ENCODE measurements around the gene LITAF.
A peak's percentile ranks its signal among the peaks of the same experiment; 100 is the strongest.

LITAF gene

DNA sequence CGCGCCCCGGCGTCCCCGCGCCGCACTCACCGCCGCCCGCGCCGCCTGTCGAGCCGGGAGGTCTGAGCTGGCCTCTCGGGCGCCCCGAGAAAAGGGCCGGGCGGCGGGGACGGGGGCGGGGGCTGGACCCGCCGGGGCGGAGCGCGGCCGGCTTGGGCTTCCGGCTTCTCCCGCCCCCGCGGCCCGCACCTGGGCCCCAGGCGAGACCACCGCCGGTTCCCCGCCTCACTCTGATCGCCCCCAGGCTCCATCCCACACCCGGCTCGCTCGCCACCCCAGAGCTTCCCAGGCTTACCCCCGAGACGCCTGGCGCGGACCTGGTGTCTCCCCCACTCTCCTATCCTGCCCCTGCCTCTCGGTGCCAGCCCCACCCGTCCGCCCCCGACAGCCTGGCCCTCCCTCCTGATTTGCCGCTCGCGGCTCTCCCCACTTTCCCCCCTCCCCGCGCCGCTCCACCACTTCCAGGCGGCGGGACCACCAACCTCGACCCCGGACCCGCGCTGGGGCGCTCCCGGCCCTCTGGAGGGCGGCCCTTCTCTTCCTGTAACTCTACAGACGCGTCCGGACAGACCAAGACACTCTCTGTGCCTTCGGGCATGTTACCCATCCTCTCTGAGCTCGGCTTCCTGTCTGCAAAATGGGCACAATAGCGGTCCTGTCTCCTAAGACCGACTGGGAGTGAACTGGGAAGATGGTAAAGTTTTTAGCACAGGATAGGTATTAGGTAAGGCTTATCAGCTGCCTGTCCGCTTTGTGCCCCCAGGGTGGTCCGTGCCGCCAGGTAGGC, at the start of gene LITAF:
Gene LITAF, minus strand, starts transcription at position 64 of the 787 bp plus-strand sequence. CDS start 30,189 bp downstream, outside the sequence.
- DNase-seq (ENCODE audit: low read depth in 2 of 2): peak in 1 of 2 donors; percentile 34

DNA sequence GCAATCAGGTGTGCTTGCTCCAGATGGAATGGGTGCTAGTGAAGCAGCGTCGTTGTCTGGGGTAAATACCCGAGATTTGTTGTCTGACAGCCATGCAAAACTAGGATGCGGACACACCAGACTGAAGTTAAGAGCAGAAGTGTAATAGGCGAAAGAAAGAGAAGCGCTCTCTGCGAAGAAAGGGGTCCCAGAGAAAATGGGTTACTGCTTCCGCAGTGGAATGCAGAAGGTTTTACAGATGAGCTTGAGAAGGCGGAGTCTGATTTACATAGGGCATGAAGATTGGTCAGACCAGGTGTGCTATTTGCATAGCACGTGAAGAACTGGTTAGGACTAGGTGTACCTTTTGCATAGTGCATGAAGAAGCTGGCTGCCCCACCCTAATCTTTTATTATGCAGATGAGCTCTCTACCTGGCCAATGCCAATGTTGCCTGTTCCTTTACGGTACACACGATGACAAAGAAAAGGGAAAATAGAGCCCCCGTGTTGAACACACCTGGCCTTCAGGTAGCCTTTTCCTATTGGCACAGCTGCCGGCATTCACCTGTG, 49.5 kb upstream of the LITAF start:
- no peak for DNase-seq (ENCODE audit: low read depth in 2 of 2)

DNA sequence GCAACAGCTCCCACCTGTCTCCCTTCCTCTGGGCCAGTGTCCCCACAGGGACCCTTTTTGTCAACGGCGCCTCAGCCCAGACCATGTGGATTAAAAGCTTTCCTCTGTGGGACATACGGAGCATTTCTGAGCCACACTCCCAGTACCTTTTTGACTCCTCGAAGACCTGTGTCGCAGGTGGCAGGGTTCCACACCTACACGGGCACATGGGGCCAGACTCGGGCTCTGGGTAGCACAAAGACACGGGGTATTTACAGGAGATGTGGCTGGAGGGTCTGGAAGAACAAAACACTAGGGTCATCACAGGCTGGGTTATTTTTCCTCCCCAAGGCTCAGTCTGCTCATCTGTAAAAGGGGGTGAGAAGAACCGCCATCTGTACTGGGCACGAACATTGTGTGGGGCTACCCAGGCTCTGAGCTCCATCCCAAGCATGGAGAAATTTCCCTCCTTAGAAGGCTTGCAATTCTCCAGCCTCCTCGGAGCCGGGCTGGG, 49.0 kb upstream of the LITAF start:
- DNase-seq (ENCODE audit: low read depth in 2 of 2): no peak

- no peak for DNase-seq (ENCODE audit: low read depth in 2 of 2)
Observed at GRCh38 chr16:11635113-11635652, 48.5 kb upstream of the LITAF start.

DNA sequence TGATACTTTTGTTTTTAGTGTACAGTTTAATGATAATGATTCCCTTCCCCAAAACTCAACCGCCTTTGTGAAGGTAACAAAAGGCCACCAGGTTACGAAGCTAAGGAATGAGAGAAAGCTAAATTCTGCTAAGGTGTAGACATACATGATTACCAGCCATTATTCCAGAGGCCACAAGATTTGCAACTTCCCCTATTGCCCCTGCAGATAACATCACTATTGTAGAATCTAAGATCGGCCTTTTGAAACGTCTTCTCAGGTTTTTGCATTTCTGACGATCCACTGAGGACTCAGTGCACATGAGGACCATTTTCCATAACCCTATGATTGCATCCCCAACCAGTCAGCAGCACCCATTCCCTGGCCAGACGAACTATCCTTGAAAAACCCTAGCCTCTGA, 47.6 kb upstream of the LITAF start:
- no peak for DNase-seq (ENCODE audit: low read depth in 2 of 2)

GRCh38 chr16:11633113-11633512, 46.4 kb upstream of the LITAF start:
- no peak for DNase-seq (ENCODE audit: low read depth in 2 of 2)

DNA sequence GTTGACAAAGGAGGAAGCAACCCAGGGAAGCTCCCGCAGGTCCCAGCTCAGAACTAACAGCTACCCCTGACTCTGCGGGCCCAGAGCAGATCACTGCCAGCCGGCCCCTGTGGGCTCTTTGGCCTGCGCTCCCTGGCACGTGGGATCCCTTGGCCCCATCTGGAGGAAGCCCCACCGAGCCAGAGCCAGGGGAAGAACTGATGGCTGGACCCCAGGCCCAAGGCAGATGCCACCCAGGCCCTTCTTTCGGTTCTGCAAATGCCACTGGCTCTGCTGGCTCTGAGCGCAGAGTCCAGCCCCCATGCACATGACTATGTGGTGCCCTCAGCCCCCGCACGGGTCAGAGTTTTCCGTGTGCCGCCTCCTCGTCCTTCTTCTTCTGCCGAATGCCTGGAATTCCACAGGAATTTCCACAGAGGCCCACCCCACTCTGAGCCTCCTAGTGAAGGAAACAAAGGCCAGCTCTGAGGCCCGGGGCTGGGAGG, 45.8 kb upstream of the LITAF start:
- no peak for DNase-seq (ENCODE audit: low read depth in 2 of 2)

GRCh38 chr16:11631214-11631613, 44.5 kb upstream of the LITAF start:
- DNase-seq (ENCODE audit: low read depth in 2 of 2): no peak

DNA sequence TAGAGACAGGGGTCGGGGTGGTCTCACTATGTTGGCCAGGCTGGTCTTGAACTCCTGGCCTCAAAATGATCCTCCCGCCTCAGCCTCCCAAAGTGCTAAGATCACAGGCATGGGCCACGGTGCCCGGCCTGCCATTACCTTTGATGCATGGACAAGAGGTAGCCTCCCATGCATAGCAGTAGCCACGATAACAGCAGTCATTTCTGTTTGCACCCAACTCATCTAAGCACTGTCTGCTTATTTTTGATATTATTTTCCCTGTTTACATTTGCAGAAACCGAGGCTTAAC, 44.0 kb upstream of the LITAF start:
- DNase-seq (ENCODE audit: low read depth in 2 of 2): no peak

DNA sequence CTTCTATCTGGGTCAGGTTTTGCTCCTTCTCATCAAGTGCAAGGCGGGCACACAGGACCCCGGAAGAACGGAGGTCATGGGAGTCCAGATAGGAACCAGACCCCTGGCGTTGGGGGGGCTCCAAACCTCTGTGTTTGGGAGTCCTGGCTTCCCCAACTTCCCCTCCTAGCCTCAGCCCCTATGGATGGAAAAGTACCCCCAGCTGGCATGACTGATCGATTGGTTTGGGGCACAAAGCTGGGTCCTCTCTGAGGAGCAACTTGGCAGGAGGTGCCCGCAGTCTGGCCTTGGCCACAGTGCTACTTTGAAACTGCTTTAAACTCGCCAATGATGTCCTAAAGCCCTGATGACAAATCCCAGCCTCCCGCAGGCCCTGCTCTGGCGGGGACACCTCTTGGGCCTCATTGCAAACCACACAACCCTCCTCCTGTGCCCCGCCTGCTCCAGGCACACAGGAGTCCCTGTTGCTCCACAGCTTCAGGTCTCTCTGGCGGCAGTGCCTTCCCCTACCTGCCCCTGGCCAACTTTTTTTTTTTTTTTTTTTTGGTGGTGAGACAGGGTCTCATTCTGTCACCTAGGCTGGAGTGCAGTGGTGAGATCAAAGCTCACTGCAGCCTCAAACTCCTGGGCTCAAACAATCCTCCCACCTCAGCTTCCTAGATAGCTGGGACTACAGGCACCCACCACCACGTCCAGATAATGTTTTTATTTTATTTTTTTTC, 43.5 kb upstream of the LITAF start:
- DNase-seq (ENCODE audit: low read depth in 2 of 2): no peak

DNA sequence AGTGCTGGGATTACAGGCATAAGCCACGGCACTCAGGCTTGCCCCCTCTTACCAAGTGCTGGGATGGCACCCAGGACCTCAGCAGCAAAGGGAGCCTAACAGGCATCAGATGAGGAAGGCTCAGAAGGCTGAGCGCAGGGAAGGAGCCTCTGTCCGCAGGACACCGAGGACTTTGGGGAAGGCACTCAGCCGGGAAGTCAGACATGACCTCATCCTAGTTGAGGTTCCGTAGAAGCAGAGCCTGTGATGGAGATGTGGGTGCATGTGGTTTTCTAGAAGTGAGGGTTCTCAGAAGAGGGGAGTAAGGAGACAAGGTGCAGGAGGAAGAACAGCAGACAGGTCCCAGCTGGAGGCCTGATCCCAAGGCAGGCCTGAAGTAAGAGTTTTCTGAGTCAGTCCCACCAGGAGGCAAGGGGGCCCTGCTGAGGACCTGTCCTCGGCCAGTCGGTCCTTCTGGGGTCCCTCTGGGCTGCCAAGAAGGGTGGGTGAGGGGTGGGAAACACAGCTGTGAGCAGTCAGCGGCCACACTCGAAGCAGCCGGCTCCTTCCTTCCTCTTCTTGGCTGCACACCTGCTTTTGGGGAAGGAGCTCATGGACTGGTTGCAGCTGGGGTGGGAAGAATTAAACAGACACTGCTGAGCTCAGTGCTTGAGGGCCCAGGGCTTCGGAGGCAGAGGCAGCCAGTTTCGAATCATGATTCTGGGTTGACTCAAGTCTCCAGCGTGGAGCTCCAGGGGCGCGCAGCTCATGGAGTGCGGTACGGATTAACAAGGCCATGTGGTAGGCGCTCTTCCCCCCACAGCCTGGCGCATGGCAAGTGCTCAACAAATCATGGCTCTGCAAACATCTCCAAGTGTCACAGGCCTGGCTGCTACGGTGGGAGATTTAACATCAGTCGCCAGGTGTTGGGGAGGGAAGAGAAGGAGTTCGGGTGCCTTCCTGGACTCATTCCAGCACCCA, 42.6 kb upstream of the LITAF start:
- no peak for DNase-seq (ENCODE audit: low read depth in 2 of 2)

DNA sequence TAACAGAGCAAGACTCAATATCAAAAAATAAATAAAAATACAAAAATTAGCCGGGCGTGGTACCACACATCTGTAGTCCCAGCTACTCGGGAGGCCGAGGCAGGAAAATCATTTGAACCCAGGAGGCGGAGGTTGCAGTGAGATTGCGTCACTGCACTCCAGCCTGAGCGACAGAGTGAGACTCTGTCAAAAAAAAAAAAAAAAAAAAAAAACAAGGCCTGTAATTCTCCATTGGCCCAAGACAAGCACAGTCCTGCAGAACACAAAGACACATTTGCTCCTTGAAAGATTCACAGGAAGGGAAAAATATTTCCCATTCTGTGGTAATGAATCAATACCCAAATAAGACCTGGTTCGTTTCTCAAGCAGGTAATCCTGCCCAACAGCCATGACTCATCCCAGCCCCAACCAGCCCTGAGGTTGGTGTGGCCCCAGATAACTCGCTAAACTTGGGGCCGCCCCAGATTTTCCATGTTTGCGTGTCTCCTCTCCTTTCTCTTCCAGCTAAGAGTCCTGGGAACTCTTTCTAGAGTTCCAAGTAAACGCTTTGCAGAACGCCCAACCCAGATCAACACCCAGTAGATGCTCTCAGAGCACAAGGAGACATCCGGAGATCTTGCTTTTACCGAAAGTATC, 41.2 kb upstream of the LITAF start:
- DNase-seq (ENCODE audit: low read depth in 2 of 2): no peak

GRCh38 chr16:11627292-11627663, 40.6 kb upstream of the LITAF start:
- no peak for DNase-seq (ENCODE audit: low read depth in 2 of 2)

DNA sequence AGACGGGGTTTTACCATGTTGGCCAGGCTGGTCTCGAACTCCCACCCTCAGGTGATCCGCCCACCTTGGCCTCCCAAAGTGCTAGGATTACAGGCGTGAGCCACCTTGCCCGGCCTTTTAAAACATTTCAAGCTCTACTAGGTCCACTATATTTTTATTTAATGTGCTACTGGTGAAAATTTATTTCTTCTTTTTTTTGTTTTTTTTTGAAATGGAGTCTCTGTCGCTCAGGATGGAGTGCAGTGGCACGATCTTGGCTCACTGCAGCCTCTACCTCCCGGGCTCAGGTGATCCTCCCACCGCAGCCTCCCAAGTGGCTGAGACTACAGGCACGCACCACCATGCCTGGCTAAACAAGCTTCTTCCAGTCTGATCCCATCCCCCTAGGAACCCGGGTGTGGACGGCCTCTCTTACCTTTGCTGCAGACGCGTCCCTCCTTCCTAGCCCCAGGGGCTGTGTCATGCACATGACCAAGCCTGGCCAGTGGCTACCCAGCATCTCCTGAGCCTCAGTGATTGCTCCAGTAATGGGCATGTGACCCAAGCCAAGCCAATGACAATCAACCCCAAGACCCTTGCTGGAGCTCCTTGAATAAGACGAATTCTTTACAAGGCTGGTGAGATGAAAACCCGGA, 40.1 kb upstream of the LITAF start:
- no peak for DNase-seq (ENCODE audit: low read depth in 2 of 2)

DNA sequence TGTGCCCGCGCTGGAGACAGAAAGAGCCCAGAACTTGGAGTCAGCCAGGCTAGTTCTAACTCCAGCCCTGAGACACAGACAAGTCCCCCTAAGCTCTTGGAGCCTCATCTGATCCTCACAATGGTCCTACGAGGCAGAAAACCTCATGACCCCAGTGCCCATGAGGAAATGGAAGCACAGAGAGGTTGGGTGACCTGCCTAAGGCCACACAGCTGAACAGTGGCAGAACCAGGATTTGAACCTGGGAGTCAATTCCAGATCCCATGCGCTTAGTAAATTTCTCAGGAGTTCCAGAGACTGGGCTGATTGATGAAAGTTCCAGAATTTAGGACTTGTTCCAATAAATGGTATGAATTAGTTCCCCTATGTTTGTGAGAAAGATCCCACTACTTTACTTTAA, 39.0 kb upstream of the LITAF start:
- DNase-seq (ENCODE audit: low read depth in 2 of 2): no peak

- no peak for DNase-seq (ENCODE audit: low read depth in 2 of 2)
Observed at GRCh38 chr16:11624636-11625607, 38.2 kb upstream of the LITAF start.

DNA sequence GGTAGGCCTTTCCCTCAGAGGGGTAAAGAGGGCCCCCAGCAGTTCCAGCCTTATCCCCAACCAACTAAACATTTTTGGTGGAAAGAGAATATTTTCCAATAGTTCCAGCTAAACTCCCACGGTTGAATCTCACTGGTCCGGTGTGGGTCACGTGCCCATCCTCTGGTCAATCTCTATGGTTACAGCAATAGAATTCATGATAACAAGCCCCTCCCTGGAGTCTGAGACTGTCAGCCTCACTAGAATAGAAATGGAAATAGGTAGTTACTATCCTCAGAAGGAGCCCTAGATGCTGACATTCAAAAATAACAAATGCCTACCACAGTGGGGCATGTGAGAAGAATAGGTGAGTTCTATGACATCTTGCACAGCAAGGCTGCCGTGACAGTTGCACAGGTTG, 37.5 kb upstream of the LITAF start:
- DNase-seq (ENCODE audit: low read depth in 2 of 2): no peak

- peak in 1 of 2 donors; percentile 41 for DNase-seq (ENCODE audit: low read depth in 2 of 2)
Observed at GRCh38 chr16:11621920-11622651, 35.4 kb upstream of the LITAF start.

DNA sequence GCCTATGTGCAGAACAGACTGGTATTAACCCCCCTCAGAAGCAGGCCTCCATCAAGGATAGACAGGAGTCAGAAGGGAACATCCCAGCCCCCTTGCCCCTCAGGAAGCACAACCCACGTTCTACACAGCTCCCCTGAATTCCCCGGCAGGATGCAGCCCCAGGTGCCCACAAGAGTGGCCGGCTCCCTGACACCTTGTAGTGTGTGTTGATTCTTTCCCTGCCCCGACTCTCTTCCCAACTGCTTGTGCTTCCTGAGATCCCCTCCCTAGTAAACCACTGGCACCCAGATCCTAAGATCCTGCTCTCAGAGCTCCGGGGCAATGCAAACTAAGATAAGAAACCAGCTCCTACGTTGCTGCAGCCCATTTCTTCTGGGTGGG, 34.8 kb upstream of the LITAF start:
- DNase-seq (ENCODE audit: low read depth in 2 of 2): no peak
